H1 (cell line): Measurements from ENCODE around the gene PHAX. TPM values are rescaled to one million over a fixed set of nuclear protein-coding genes. Genes with fewer than 3 reads are reported as not detected.

Source experiments
- CTCF ChIA-PET: fragments of 300-600 bp; sonication (Branson Sonifier 250); formaldehyde crosslinking; loops from one replicate; lab custom pipeline; 2021; ENCODE audit not compliant: partially characterized antibody; lab: Charles Lee
- POLR2A ChIA-PET: fragments of 300-600 bp; sonication (Branson Sonifier 250); formaldehyde crosslinking; loops from one replicate; lab custom pipeline; 2021; ENCODE audit warnings: inconsistent platforms; ENCODE audit not compliant: partially characterized antibody; lab: Charles Lee
- DNase-seq, 2 experiments: peaks; one replicate each; pipeline versions ENCODE4 v3.0.0 to v3.0.0-alpha.2; 2010 to 2022; ENCODE audit warnings: low spot score in 2 of 2, low read depth in 1 of 2, mixed read lengths in 1 of 2
- FAIRE-seq: peaks from 2 replicates; lab custom pipeline; 2011; peaks lifted over from hg19 to GRCh38; lab: Jason Lieb, UNC
- H2AFZ ChIP-seq: 2 replicates; pipeline ENCODE4 v1.8.1; 2012; ENCODE audit warnings: low read length, inconsistent platforms
- H2AK5ac ChIP-seq: 2 replicates; pipeline ENCODE4 v1.6.1; 2013; ENCODE audit warnings: low read depth, low read length
- H2BK120ac ChIP-seq: replicated peaks from 2 replicates; pipeline ENCODE3; 2013; ENCODE audit warnings: low read depth, low read length, inconsistent platforms
- H2BK12ac ChIP-seq: 2 replicates; pipeline ENCODE4 v1.6.1; 2013; ENCODE audit warnings: low read depth, low read length
- H2BK15ac ChIP-seq: 2 replicates; pipeline ENCODE4 v1.6.1; 2013; ENCODE audit warnings: low read length
- H2BK20ac ChIP-seq: 2 replicates; pipeline ENCODE4 v1.6.1; 2013; ENCODE audit warnings: low read length
- H2BK5ac ChIP-seq: 2 replicates; pipeline ENCODE4 v1.6.1; 2013; ENCODE audit warnings: low read depth, low read length
- H3K14ac ChIP-seq: 2 replicates; pipeline ENCODE4 v1.6.1; 2013; ENCODE audit warnings: inconsistent platforms; ENCODE audit not compliant: insufficient read length
- H3K18ac ChIP-seq: 2 replicates; pipeline ENCODE4 v1.6.1; 2013; ENCODE audit warnings: low read length; ENCODE audit errors: extremely low read depth
- H3K23ac ChIP-seq: 2 replicates; pipeline ENCODE4 v1.6.1; 2013; ENCODE audit warnings: inconsistent platforms; ENCODE audit not compliant: insufficient read length
- H3K23me2 ChIP-seq: 2 replicates; pipeline ENCODE4 v1.6.1; 2013; ENCODE audit warnings: low read depth, low read length
- H3K27ac ChIP-seq: 2 replicates; pipeline ENCODE4 v1.6.1; 2011; ENCODE audit warnings: low read depth, low read length, inconsistent platforms
- H3K27me3 ChIP-seq, 4 experiments: replicated peaks in 1 of 4; 1 replicate in 1 of 4; 2 replicates in 3 of 4; pipeline versions ENCODE4 v1.6.1 to v1.8.1; 2011 to 2013; ENCODE audit warnings: low read length in 3 of 4, mild to moderate bottlenecking in 3 of 4, inconsistent platforms in 2 of 4, mixed read lengths in 2 of 4, moderate library complexity in 1 of 4; ENCODE audit not compliant: control insufficient read depth in 3 of 4, insufficient read depth in 3 of 4; ENCODE audit errors: extremely low read depth in 1 of 4
- H3K36me3 ChIP-seq, 4 experiments: 2 replicates each; pipeline versions ENCODE4 v1.6.1 to v1.8.1; 2011 to 2013; ENCODE audit warnings: mild to moderate bottlenecking in 4 of 4, low read length in 3 of 4, moderate library complexity in 2 of 4, control low read depth in 1 of 4, inconsistent platforms in 1 of 4; ENCODE audit not compliant: insufficient read depth in 4 of 4, control insufficient read depth in 2 of 4
- H3K4ac ChIP-seq: replicated peaks from 2 replicates; pipeline ENCODE3; 2013; ENCODE audit warnings: low read length, low read depth, mixed read lengths, inconsistent platforms; ENCODE audit not compliant: insufficient read length
- H3K4me1 ChIP-seq, 4 experiments: replicated peaks in 1 of 4; 1 replicate in 1 of 4; 2 replicates in 3 of 4; pipeline versions ENCODE4 v1.6.1 to v1.8.1; 2011 to 2013; ENCODE audit warnings: low read length in 3 of 4, inconsistent platforms in 2 of 4, mixed read lengths in 1 of 4; ENCODE audit not compliant: insufficient read depth in 4 of 4, control insufficient read depth in 3 of 4
- H3K4me2 ChIP-seq, 2 experiments: 2 replicates each; pipeline versions ENCODE4 v1.6.1 to v1.8.1; 2011 to 2013; ENCODE audit warnings: low read depth in 2 of 2, low read length in 2 of 2, control low read depth in 1 of 2, inconsistent platforms in 1 of 2, mild to moderate bottlenecking in 1 of 2; ENCODE audit not compliant: insufficient read depth in 1 of 2
- H3K4me3 ChIP-seq, 4 experiments: fragments of 200-600, 300-600 bp in 1 of 4; sonication (generic), shearing (Covaris generic), sonication (Bioruptor Twin) in 1 of 4; 2 replicates each; pipeline versions ENCODE4 v1.5.1 to v1.8.1; 2011 to 2016; ENCODE audit warnings: low read length in 4 of 4, low read depth in 3 of 4, control low read depth in 2 of 4, inconsistent platforms in 2 of 4, mild to moderate bottlenecking in 2 of 4, mixed read lengths in 1 of 4, moderate library complexity in 1 of 4; ENCODE audit not compliant: insufficient read depth in 2 of 4; ENCODE audit errors: extremely low read depth in 1 of 4
- H3K56ac ChIP-seq: replicated peaks from 2 replicates; pipeline ENCODE3; 2013; ENCODE audit warnings: low read depth, mild to moderate bottlenecking, mixed read lengths, low read length, inconsistent platforms; ENCODE audit not compliant: insufficient read length
- H3K79me1 ChIP-seq: 2 replicates; pipeline ENCODE4 v1.6.1; 2013; ENCODE audit warnings: low read depth, low read length, control low read depth
- H3K79me2 ChIP-seq, 2 experiments: 2 replicates each; pipeline versions ENCODE4 v1.6.1 to v1.8.1; 2012 to 2013; ENCODE audit warnings: low read length in 2 of 2, mild to moderate bottlenecking in 2 of 2, inconsistent platforms in 1 of 2; ENCODE audit not compliant: insufficient read depth in 2 of 2, control insufficient read depth in 1 of 2
- H3K9ac ChIP-seq, 4 experiments: replicated peaks in 1 of 4; 1 replicate in 1 of 4; 2 replicates in 3 of 4; pipeline versions ENCODE4 v1.6.1 to v1.8.1; 2011 to 2013; ENCODE audit warnings: low read depth in 3 of 4, low read length in 3 of 4, control low read depth in 2 of 4, mild to moderate bottlenecking in 2 of 4, moderate library complexity in 2 of 4, inconsistent platforms in 1 of 4; ENCODE audit errors: extremely low read depth in 1 of 4
- H3K9me3 ChIP-seq, 2 experiments: 2 replicates each; pipeline versions ENCODE4 v1.6.1 to v1.8.1; 2012 to 2013; ENCODE audit warnings: mild to moderate bottlenecking in 2 of 2, moderate library complexity in 2 of 2, control low read depth in 1 of 2, inconsistent platforms in 1 of 2, low read depth in 1 of 2, low read length in 1 of 2, mixed read lengths in 1 of 2; ENCODE audit not compliant: insufficient read depth in 2 of 2
- H4K20me1 ChIP-seq, 2 experiments: replicated peaks in 1 of 2; 2 replicates each; pipeline versions ENCODE3 to v1.8.1; 2011 to 2013; ENCODE audit warnings: inconsistent platforms in 2 of 2, low read length in 2 of 2, mild to moderate bottlenecking in 1 of 2; ENCODE audit not compliant: insufficient read depth in 2 of 2, control insufficient read depth in 1 of 2
- H4K5ac ChIP-seq: 2 replicates; pipeline ENCODE4 v1.6.1; 2013; ENCODE audit warnings: low read length, low read depth, mixed read lengths, inconsistent platforms; ENCODE audit not compliant: insufficient read length
- H4K8ac ChIP-seq: 2 replicates; pipeline ENCODE4 v1.8.0; 2013; ENCODE audit warnings: mild to moderate bottlenecking, moderate library complexity, low read length, inconsistent platforms; ENCODE audit not compliant: insufficient read depth; ENCODE audit errors: extremely low read depth
- H4K91ac ChIP-seq: replicated peaks from 2 replicates; pipeline ENCODE3; 2013; ENCODE audit warnings: low read length, mixed read lengths, inconsistent platforms; ENCODE audit not compliant: insufficient read length
- CBX5 ChIP-seq: fragments of 300-800, 300-1000 bp; sonication (generic); IDR thresholded peaks from 2 replicates; pipeline ENCODE4 v1.7.1; 2016; ENCODE audit warnings: antibody characterized with exemption, low read length, low read depth
- EP300 ChIP-seq, 2 experiments: IDR thresholded peaks; 1 replicate in 1 of 2; 2 replicates in 1 of 2; pipeline ENCODE4 v1.6.1; 2011 to 2012; ENCODE audit warnings: low read depth in 2 of 2, low read length in 2 of 2, mild to moderate bottlenecking in 2 of 2, borderline replicate concordance in 1 of 2, inconsistent platforms in 1 of 2, moderate library complexity in 1 of 2
- SIRT6 ChIP-seq: IDR thresholded peaks from one replicate; pipeline ENCODE4 v1.7.1; 2012; ENCODE audit warnings: low read length, inconsistent platforms
- YY1 ChIP-seq: IDR thresholded peaks from 2 replicates; pipeline ENCODE4 v1.6.1; 2011; ENCODE audit warnings: low read depth, mild to moderate bottlenecking, low read length
- WGBS, 2 experiments: shearing (Covaris generic) in 1 of 2; methylation state at CpG; one replicate each; pipeline versions ENCODE4 v1.1.6 to v1.1.7; 2013 to 2015; ENCODE audit warnings: low lambda C conversion rate in 2 of 2, mixed read lengths in 2 of 2, inconsistent platforms in 1 of 2, low coverage in 1 of 2, missing lambda C conversion rate in 1 of 2; ENCODE audit not compliant: insufficient replicate concordance in 2 of 2, insufficient coverage in 1 of 2, insufficient read length in 1 of 2; ENCODE audit errors: extremely low coverage in 1 of 2, missing lambda C conversion rate in 1 of 2; 5-methylcytosine and 5-hydroxymethylcytosine counted together
- polyA plus RNA-seq, 7 experiments: library from polyadenylated mRNA; depleted of rRNA in 3 of 7; stranded (reverse) in 5 of 7; unstranded in 2 of 7; fragments of >200 nt in 5 of 7; fragments of 200-250 nt in 2 of 7; gene quantifications; 1 replicate in 5 of 7; 2 replicates in 1 of 7; 4 replicates in 1 of 7; pipeline versions ENCODE4 v1.2.1 to v1.2.3, GENCODE V29; 2011 to 2013; ENCODE audit warnings: missing spikeins in 2 of 7, mixed read lengths in 2 of 7
- total RNA-seq: library from RNA; stranded (reverse); fragmentation: NEBNext Ultra II Directional; extraction: Animal tissue kit (Norgen Biotek cat#: 25700); gene quantifications from 2 replicates; pipeline ENCODE4 v1.2.1, GENCODE V29; 2021

The PHAX gene
- total and polyA plus RNA-seq, 2 of the 8 experiments (the other 6 are each of a cell fraction or from before 2014, with no cell fraction given) = 32.1 to 59.5 TPM

- no peak overlapping the region for H3K27ac ChIP-seq
- no peaks in the 10 kb centered on the region for H3K79me2 ChIP-seq
- no peak overlapping the region for H3K4me2 ChIP-seq
- no peak overlapping the region for H4K8ac ChIP-seq
- no peak overlapping the region for H2BK12ac ChIP-seq
- H3K36me3 ChIP-seq = no peaks in the 10 kb centered on the region
- ChIA-PET POLR2A (interaction anchor here (3.0 kb wide), 1 partner anchor 118 kb away, joined by 16 read pairs; the partner anchor contains the start of gene LMNB1), CTCF (interaction anchor here (0.9 to 4.2 kb wide), 5 partner anchors 17 to 833 kb away, joined by 3 to 40 read pairs (median 3); partner anchors contain the start of gene PHAX)
- H2AFZ ChIP-seq = no peak overlapping the region
- WGBS, 2 experiments = 85% methylated on average over 2 of the region's 2 CpGs; no CpG with 5 or more reads in 1 of the 2 experiments
- H3K4ac ChIP-seq = no peak overlapping the region
- TF ChIP-seq YY1 = no peak
- no peak for TF ChIP-seq CBX5
- TF ChIP-seq SIRT6 = no peak
- TF ChIP-seq EP300 (IDR thresholded peaks at IDR 0.05; ENCODE audit: borderline replicate concordance in 1 of 2, low read depth in 2 of 2, low read length in 2 of 2) = no peak
- no peak overlapping the region for H4K5ac ChIP-seq
- DNase-seq (no peak), FAIRE-seq (no peak)
- H2BK5ac ChIP-seq = no peak overlapping the region
- H3K4me1 ChIP-seq = peaks cover 0 to 6% (median 0%) of the 10 kb centered on the region in 4 experiments; a peak in 1 of 7 replicates
- no peaks in the 10 kb centered on the region for H3K23me2 ChIP-seq
- no peak overlapping the region for H3K23ac ChIP-seq
- no peaks in the 10 kb centered on the region; a peak in 1 of 4 replicates for H3K9me3 ChIP-seq
- no peak overlapping the region for H2BK15ac ChIP-seq
- H2BK20ac ChIP-seq = no peak overlapping the region
- H3K27me3 ChIP-seq = no peaks in the 10 kb centered on the region
- no peak overlapping the region for H2AK5ac ChIP-seq
- H3K14ac ChIP-seq = no peak overlapping the region
- H3K79me1 ChIP-seq = no peaks in the 10 kb centered on the region
- no peak overlapping the region for H3K56ac ChIP-seq
- no peak overlapping the region for H2BK120ac ChIP-seq
- no peak overlapping the region for H3K18ac ChIP-seq
- no peak overlapping the region for H3K4me3 ChIP-seq
- no peaks in the 10 kb centered on the region for H4K20me1 ChIP-seq
- H3K9ac ChIP-seq = no peak overlapping the region
- no peak overlapping the region for H4K91ac ChIP-seq
Measured at GRCh38 chr5:126659805-126660482, 59.2 kb downstream of the PHAX start.
